Activated T-cell treated with anti-CD3 and anti-CD28 coated beads, Interleukin-2, amount 50 U/mL, for 4 hours (primary cell): ENCODE data around the gene FBRSL1. TPM values are rescaled to one million over a fixed set of nuclear protein-coding genes. Genes with fewer than 3 reads are reported as not detected.

Experiments used
- ATAC-seq, 2 donors: fragments of 200-7000 bp; cut with Tn5 transposase; one replicate each; pipeline ENCODE4 v1.10.0; 2021
- DNase-seq: peaks from one replicate; pipeline ENCODE4 v3.0.0-alpha.2; 2020
- H3K27me3 Mint-ChIP-seq: one replicate; pipeline ENCODE4 v1.8.0; 2021; ENCODE audit warnings: low read depth, mixed read lengths
- H3K36me3 Mint-ChIP-seq: one replicate; pipeline ENCODE4 v1.8.0; 2022; ENCODE audit warnings: mixed read lengths; ENCODE audit not compliant: insufficient read depth
- H3K4me1 Mint-ChIP-seq: one replicate; pipeline ENCODE4 v1.8.0; 2021; ENCODE audit warnings: low read depth, mixed read lengths
- H3K4me3 Mint-ChIP-seq: one replicate; pipeline ENCODE4 v1.8.0; 2021; ENCODE audit warnings: mild to moderate bottlenecking, moderate library complexity, mixed read lengths
- H3K9me3 Mint-ChIP-seq: one replicate; pipeline ENCODE4 v1.8.0; 2021; ENCODE audit warnings: mixed read lengths
- total RNA-seq, 3 donors: library from RNA; stranded (reverse); gene quantifications; one replicate each; pipeline ENCODE4 v1.2.1, GENCODE V29; 2021

The FBRSL1 gene
- total RNA-seq, 3 donors from 2014 or later = 95.8 to 112 (median 104) TPM

- peaks cover 2% of the 10 kb centered on the region for H3K27me3 Mint-ChIP-seq
- no peak overlapping the region for H3K4me3 Mint-ChIP-seq
- DNase-seq = no peak
- peaks cover 22% of the 10 kb centered on the region for H3K4me1 Mint-ChIP-seq
- H3K9me3 Mint-ChIP-seq = no peaks in the 10 kb centered on the region
- H3K36me3 Mint-ChIP-seq = no peaks in the 10 kb centered on the region
- ATAC-seq = no peak
Observed at GRCh38 chr12:132450418-132451171, 39.4 kb upstream of the FBRSL1 start.

GRCh38 chr12:132451172-132451835 lies 38.6 kb upstream of the FBRSL1 start:
- peaks cover 15% of the 10 kb centered on the region for H3K4me1 Mint-ChIP-seq
- peaks cover 2% of the 10 kb centered on the region for H3K27me3 Mint-ChIP-seq
- ATAC-seq (peak in 1 of 2 donors; percentile 40), DNase-seq (no peak)
- H3K9me3 Mint-ChIP-seq = no peaks in the 10 kb centered on the region
- H3K4me3 Mint-ChIP-seq = no peak overlapping the region
- H3K36me3 Mint-ChIP-seq = no peaks in the 10 kb centered on the region

GRCh38 chr12:132451836-132452195 lies 38.1 kb upstream of the FBRSL1 start:
- H3K4me3 Mint-ChIP-seq = no peak overlapping the region
- H3K4me1 Mint-ChIP-seq = peaks cover 14% of the 10 kb centered on the region
- H3K9me3 Mint-ChIP-seq = no peaks in the 10 kb centered on the region
- peaks cover 2% of the 10 kb centered on the region for H3K27me3 Mint-ChIP-seq
- no peaks in the 10 kb centered on the region for H3K36me3 Mint-ChIP-seq
- DNase-seq = no peak
- no peak for ATAC-seq

- H3K27me3 Mint-ChIP-seq = peaks cover 2% of the 10 kb centered on the region
- H3K4me3 Mint-ChIP-seq = no peak overlapping the region
- H3K9me3 Mint-ChIP-seq = no peaks in the 10 kb centered on the region
- ATAC-seq (no peak), DNase-seq (no peak)
- no peaks in the 10 kb centered on the region for H3K36me3 Mint-ChIP-seq
- peaks cover 14% of the 10 kb centered on the region for H3K4me1 Mint-ChIP-seq
Observed at GRCh38 chr12:132452596-132453350, 37.2 kb upstream of the FBRSL1 start.

- DNase-seq = no peak
- no peaks in the 10 kb centered on the region for H3K36me3 Mint-ChIP-seq
Observed at GRCh38 chr12:132453361-132454192, 36.4 kb upstream of the FBRSL1 start.

GRCh38 chr12:132454193-132454932 lies 35.6 kb upstream of the FBRSL1 start:
- ATAC-seq = no peak
- Mint-ChIP-seq H3K27me3 (peaks cover 2% of the 10 kb centered on the region), H3K9me3 (no peaks in the 10 kb centered on the region), H3K4me1 (peaks cover 11% of the 10 kb centered on the region), H3K4me3 (no peak overlapping the region), H3K36me3 (no peaks in the 10 kb centered on the region)
- no peak for DNase-seq

More at GRCh38 chr12:132453361-132454192, 36.4 kb upstream of the FBRSL1 start:
- Mint-ChIP-seq H3K4me1 (peaks cover 11% of the 10 kb centered on the region), H3K27me3 (peaks cover 2% of the 10 kb centered on the region), H3K4me3 (no peak overlapping the region), H3K9me3 (no peaks in the 10 kb centered on the region)
- no peak for ATAC-seq

GRCh38 chr12:132454933-132455418 lies 35.0 kb upstream of the FBRSL1 start:
- no peak for DNase-seq
- Mint-ChIP-seq H3K4me3 (no peak overlapping the region), H3K9me3 (no peaks in the 10 kb centered on the region), H3K4me1 (peaks cover 6% of the 10 kb centered on the region), H3K27me3 (peaks cover 2% of the 10 kb centered on the region), H3K36me3 (no peaks in the 10 kb centered on the region)
- no peak for ATAC-seq

- Mint-ChIP-seq H3K27me3 (peaks cover 2% of the 10 kb centered on the region), H3K9me3 (no peaks in the 10 kb centered on the region), H3K4me3 (no peak overlapping the region), H3K36me3 (no peaks in the 10 kb centered on the region), H3K4me1 (peaks cover 4% of the 10 kb centered on the region)
- DNase-seq = no peak
- no peak for ATAC-seq
Observed at GRCh38 chr12:132455565-132455964, 34.4 kb upstream of the FBRSL1 start.

- no peaks in the 10 kb centered on the region for H3K36me3 Mint-ChIP-seq
- H3K27me3 Mint-ChIP-seq = peaks cover 2% of the 10 kb centered on the region
- DNase-seq (no peak), ATAC-seq (no peak)
- H3K9me3 Mint-ChIP-seq = no peaks in the 10 kb centered on the region
- peaks cover 4% of the 10 kb centered on the region for H3K4me1 Mint-ChIP-seq
- no peak overlapping the region for H3K4me3 Mint-ChIP-seq
Observed at GRCh38 chr12:132456186-132456943, 33.6 kb upstream of the FBRSL1 start.

GRCh38 chr12:132456944-132457495 lies 32.9 kb upstream of the FBRSL1 start:
- H3K36me3 Mint-ChIP-seq = no peaks in the 10 kb centered on the region
- no peak for DNase-seq
- peaks cover under 1% of the 10 kb centered on the region for H3K4me1 Mint-ChIP-seq
- H3K27me3 Mint-ChIP-seq = peaks cover 3% of the 10 kb centered on the region
- ATAC-seq = no peak
- no peaks in the 10 kb centered on the region for H3K9me3 Mint-ChIP-seq
- no peak overlapping the region for H3K4me3 Mint-ChIP-seq

- no peaks in the 10 kb centered on the region for H3K36me3 Mint-ChIP-seq
- ATAC-seq (no peak), DNase-seq (no peak)
- H3K4me1 Mint-ChIP-seq = peaks cover 4% of the 10 kb centered on the region
- H3K9me3 Mint-ChIP-seq = no peaks in the 10 kb centered on the region
- H3K4me3 Mint-ChIP-seq = no peak overlapping the region
- H3K27me3 Mint-ChIP-seq = peaks cover 1% of the 10 kb centered on the region
Observed at GRCh38 chr12:132458441-132458840, 31.5 kb upstream of the FBRSL1 start.

GRCh38 chr12:132458846-132459641 lies 30.9 kb upstream of the FBRSL1 start:
- no peaks in the 10 kb centered on the region for H3K36me3 Mint-ChIP-seq
- DNase-seq (no peak), ATAC-seq (no peak)
- H3K4me1 Mint-ChIP-seq = peaks cover 4% of the 10 kb centered on the region
- H3K4me3 Mint-ChIP-seq = no peak overlapping the region
- peaks cover 1% of the 10 kb centered on the region for H3K27me3 Mint-ChIP-seq
- no peaks in the 10 kb centered on the region for H3K9me3 Mint-ChIP-seq
